Measurements from ENCODE around the gene TMEM86A. TPM values are rescaled to one million over a fixed set of nuclear protein-coding genes. Genes with fewer than 3 reads are reported as not detected.

Gene TMEM86A, protein sequence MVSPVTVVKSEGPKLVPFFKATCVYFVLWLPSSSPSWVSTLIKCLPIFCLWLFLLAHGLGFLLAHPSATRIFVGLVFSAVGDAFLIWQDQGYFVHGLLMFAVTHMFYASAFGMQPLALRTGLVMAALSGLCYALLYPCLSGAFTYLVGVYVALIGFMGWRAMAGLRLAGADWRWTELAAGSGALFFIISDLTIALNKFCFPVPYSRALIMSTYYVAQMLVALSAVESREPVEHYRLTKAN
- total RNA-seq (2021; fragmentation: NEBNext Ultra II Directional; extraction: Animal tissue kit (Norgen Biotek cat#: 25700)) (1.7 and 2.0 TPM in 2 replicates), polyA plus RNA-seq (2011; rRNA removed) (1.5 and 2.4 TPM in 2 replicates), polyA minus RNA-seq (2011; rRNA and poly(A)+ RNA removed) (1.8 and 4.3 TPM in 2 replicates)
- polyA plus RNA-seq (2011; cell fraction: cytosol; rRNA removed), result 2.1 TPM
- polyA plus RNA-seq (2011; cell fraction: nucleus; rRNA removed), result 5.1 TPM
- 1.4 to 2.6 TPM (median 1.7 TPM) in 4 replicates for polyA plus RNA-seq (2012, experiment 1 of 2)
- 1.8 TPM for polyA plus RNA-seq (2012, experiment 2 of 2)
- 1.4 TPM for polyA plus RNA-seq (2013, experiment 1 of 2)
- polyA plus RNA-seq (2013, experiment 2 of 2), result 1.6 TPM
- 1.0 TPM for polyA minus RNA-seq (2011; cell fraction: cytosol; rRNA and poly(A)+ RNA removed)
- 7.3 TPM for polyA minus RNA-seq (2011; cell fraction: nucleus; rRNA and poly(A)+ RNA removed)
- long read RNA-seq, experiment 1, partial matches to known transcripts, result 0 of 1 reads
- long read RNA-seq, experiment 1, other reads (novel, unspliced or antisense), result 1 of 1 reads
- long read RNA-seq, experiment 2, result 0 reads

DNA sequence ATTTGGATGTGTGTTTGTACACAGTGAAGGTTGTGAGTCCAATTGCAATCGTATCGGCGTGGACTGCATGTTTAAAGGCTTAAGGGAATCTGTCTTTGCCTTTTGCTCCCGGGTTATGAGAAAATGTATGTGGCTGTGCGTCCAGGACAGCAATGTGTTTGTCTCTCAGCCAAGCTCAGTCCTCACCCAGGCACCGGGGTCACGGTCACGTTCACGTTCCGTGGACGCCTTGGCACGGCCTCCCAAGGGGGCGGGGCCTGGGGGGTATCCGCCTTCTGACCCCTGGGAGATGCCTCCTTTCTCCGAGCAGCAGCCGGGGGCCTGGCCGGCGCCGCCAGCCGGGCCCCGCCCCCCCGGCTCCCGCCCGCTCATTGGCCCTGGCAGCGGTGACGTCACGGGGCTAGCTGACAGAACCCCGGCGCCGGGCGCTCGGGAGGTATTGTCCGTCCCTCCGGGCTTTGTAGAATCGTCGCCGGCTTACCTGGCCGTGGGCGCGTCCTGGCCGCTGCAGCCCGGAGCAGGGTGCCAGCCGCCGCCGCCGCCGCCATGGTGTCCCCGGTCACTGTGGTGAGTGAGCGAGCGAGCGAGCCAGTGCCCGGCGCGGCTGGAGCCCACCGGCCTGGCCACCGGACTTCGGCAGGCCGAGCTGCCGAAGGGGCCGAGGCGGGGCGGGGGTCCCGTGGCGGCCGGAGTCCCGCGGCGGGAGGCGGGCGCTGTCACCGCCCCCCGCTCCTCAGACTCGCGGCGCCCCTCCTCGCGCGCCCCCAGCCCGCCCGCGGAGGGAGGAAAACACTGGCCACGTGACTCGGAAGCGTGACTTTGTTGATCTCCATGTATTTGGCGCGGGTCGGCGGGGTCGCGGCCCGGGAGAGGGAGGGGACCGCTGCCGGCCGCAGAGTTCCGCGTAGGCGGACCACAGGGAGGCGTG, at the start of gene TMEM86A:
TMEM86A (plus strand) TSS at position 439 of the 928 bp plus-strand sequence; CDS start at position 547, 108 bp downstream.
- 6% methylated on average over 37 of the region's 98 CpGs; no CpG with 5 or more reads in 1 of the 2 experiments for WGBS, 2 experiments (ENCODE audit: extremely low coverage in 1 of 2, insufficient coverage in 1 of 2, insufficient read length in 1 of 2, insufficient replicate concordance in 2 of 2, low coverage in 1 of 2, low lambda C conversion rate in 2 of 2, missing lambda C conversion rate in 1 of 2)
- Histone ChIP-seq H3K9ac (replicated peaks in 1 of 4; ENCODE audit: extremely low read depth in 1 of 4, low read depth in 3 of 4, low read length in 3 of 4) (peak within 1 kb of the TSS in 3 of 4 experiments; percentile 46 to 78 (median 68); a peak in 6 of 7 replicates), H2BK15ac (ENCODE audit: low read length) (no peak within 1 kb of the TSS), H2AFZ (ENCODE audit: low read length) (peak within 1 kb of the TSS; percentile 98), H2AK5ac (ENCODE audit: low read depth, low read length) (peak within 1 kb of the TSS; percentile 93; the same call in 1 of the 2 replicates), H4K5ac (ENCODE audit: insufficient read length, low read depth, low read length) (no peak within 1 kb of the TSS), H3K14ac (ENCODE audit: insufficient read length) (no peak within 1 kb of the TSS), H3K27ac (ENCODE audit: low read depth, low read length) (no peak within 1 kb of the TSS), H4K20me1 (replicated peaks in 1 of 2; ENCODE audit: control insufficient read depth in 1 of 2, insufficient read depth in 2 of 2, low read length in 2 of 2) (no peaks in the 10 kb centered on the region), H2BK20ac (ENCODE audit: low read length) (0 out of 2 replicates have a peak within 1 kb of the TSS, but pooled peaks have one; percentile 13), H2BK5ac (ENCODE audit: low read depth, low read length) (peak within 1 kb of the TSS; percentile 77; the same call in 1 of the 2 replicates), H4K91ac (replicated peaks; ENCODE audit: insufficient read length, low read length) (no peak within 1 kb of the TSS), H3K4me1 (replicated peaks in 1 of 4; ENCODE audit: control insufficient read depth in 3 of 4, insufficient read depth in 4 of 4, low read length in 3 of 4) (peaks cover 0 to 9% (median 2%) of the 10 kb centered on the region in 4 experiments; a peak in 3 of 7 replicates), H3K18ac (ENCODE audit: extremely low read depth, low read length) (peak within 1 kb of the TSS; percentile 71), H3K79me2 (ENCODE audit: control insufficient read depth in 1 of 2, insufficient read depth in 2 of 2, low read length in 2 of 2) (no peaks in the 10 kb centered on the region), H3K4me2 (ENCODE audit: insufficient read depth in 1 of 2, low read depth in 2 of 2, low read length in 2 of 2) (peak within 1 kb of the TSS; percentile 79 to 89), H3K9me3 (ENCODE audit: insufficient read depth in 2 of 2, low read depth in 1 of 2, low read length in 1 of 2) (no peaks in the 10 kb centered on the region), H4K8ac (ENCODE audit: extremely low read depth, insufficient read depth, low read length) (peak within 1 kb of the TSS; percentile 81; the same call in 1 of the 2 replicates), H3K36me3 (ENCODE audit: control insufficient read depth in 2 of 4, insufficient read depth in 4 of 4, low read length in 3 of 4) (no peaks in the 10 kb centered on the region), H3K4me3 (ENCODE audit: extremely low read depth in 1 of 4, insufficient read depth in 2 of 4, low read depth in 3 of 4, low read length in 4 of 4) (peak within 1 kb of the TSS; percentile 47 to 87 (median 57)), H3K79me1 (ENCODE audit: low read depth, low read length) (no peaks in the 10 kb centered on the region), H3K4ac (replicated peaks; ENCODE audit: insufficient read length, low read depth, low read length) (peak within 1 kb of the TSS; percentile 57), H2BK120ac (replicated peaks; ENCODE audit: low read depth, low read length) (no peak within 1 kb of the TSS), H3K27me3 (replicated peaks in 1 of 4; ENCODE audit: control insufficient read depth in 3 of 4, extremely low read depth in 1 of 4, insufficient read depth in 3 of 4, low read length in 3 of 4) (peaks cover 0 to 7% (median 5%) of the 10 kb centered on the region in 4 experiments; a peak in 5 of 7 replicates), H3K56ac (replicated peaks; ENCODE audit: insufficient read length, low read depth, low read length) (no peak within 1 kb of the TSS), H2BK12ac (ENCODE audit: low read depth, low read length) (no peak within 1 kb of the TSS), H3K23ac (ENCODE audit: insufficient read length) (no peak within 1 kb of the TSS), H3K23me2 (ENCODE audit: low read depth, low read length) (peaks cover 8% of the 10 kb centered on the region)
- POLR2A ChIA-PET (ENCODE audit: partially characterized antibody), result interaction anchor here (0.8 to 1.4 kb wide), 4 partner anchors 17 to 30 kb away, joined by 3 to 6 read pairs (median 3); partner anchors contain the start of gene IGSF22
- DNase-seq (ENCODE audit: low read depth in 1 of 2, low spot score in 2 of 2), result peak in 1 of 2 experiments; percentile 97
- no peak for FAIRE-seq
- CTCF ChIA-PET (ENCODE audit: partially characterized antibody), result interaction anchor here (1.8 to 2.0 kb wide), 3 partner anchors 23 to 29 kb away, joined by 4 to 7 read pairs (median 5); no protein-coding TSS in a partner anchor
- TF ChIP-seq NANOG (IDR thresholded peaks at IDR 0.05; ENCODE audit: insufficient read depth, low read depth, low read length, poor library complexity, severe bottlenecking) (no peak), CBX8 (IDR thresholded peaks at IDR 0.05; ENCODE audit: borderline replicate concordance, low read depth, low read length) (no peak), TBP (IDR thresholded peaks at IDR 0.05; ENCODE audit: low read depth, low read length) (peak; percentile 37; the same call in 1 of the 2 replicates), BCL11A (IDR thresholded peaks at IDR 0.05; ENCODE audit: low read depth in 2 of 2, low read length in 2 of 2) (no peak), TEAD4 (IDR thresholded peaks at IDR 0.05; ENCODE audit: low read depth, low read length) (no peak)
- TF ChIP-seq, protein P1, sequence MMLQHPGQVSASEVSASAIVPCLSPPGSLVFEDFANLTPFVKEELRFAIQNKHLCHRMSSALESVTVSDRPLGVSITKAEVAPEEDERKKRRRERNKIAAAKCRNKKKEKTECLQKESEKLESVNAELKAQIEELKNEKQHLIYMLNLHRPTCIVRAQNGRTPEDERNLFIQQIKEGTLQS (IDR thresholded peaks at IDR 0.05; ENCODE audit: insufficient read depth, low read depth, low read length), result 0 out of 2 replicates have a peak, but pooled peaks have one; percentile 31
